GM12891 (cell line): ENCODE data around the gene RALB.

ENCODE experiments used
- POLR2A ChIP-seq: IDR thresholded peaks from 2 replicates; pipeline ENCODE4 v1.6.1; 2011; ENCODE audit warnings: low read depth, low read length, control low read depth
- POLR2AphosphoS5 ChIP-seq: IDR thresholded peaks from 2 replicates; pipeline ENCODE4 v1.6.1; 2011; ENCODE audit warnings: low read depth, low read length, control low read depth
- TAF1 ChIP-seq: IDR thresholded peaks from 2 replicates; pipeline ENCODE4 v1.6.1; 2011; ENCODE audit warnings: low read depth, low read length, control low read depth

DNA sequence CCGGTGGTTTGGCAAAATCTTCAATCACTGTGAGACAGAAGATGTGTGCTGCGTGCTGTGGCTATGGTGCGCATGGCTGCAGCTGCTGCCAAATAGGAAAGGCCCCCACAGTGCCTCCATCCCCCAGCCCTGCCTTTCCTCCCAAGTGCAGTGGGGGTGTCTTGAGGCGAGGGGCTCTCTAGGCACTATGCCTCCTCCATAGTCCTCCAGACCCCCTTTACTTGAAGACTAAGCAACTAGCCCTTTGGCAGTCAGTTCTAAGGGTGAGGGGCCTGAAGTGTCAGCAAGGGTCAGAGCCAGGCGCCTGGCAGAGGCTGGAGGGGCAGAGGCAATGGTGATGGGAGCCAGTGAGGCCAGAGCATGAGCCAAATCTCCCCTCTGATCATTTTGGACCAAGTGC, 15.9 kb upstream of the RALB start:
- TF ChIP-seq POLR2A = no peak
- TF ChIP-seq POLR2AphosphoS5 = no peak
- no peak for TF ChIP-seq TAF1
